D721Med (cell line): Measurements from ENCODE around the gene AZI2.

Source experiments
- DNase-seq: peaks from one replicate; pipeline ENCODE4 v3.0.0; 2011; ENCODE audit warnings: low spot score; ENCODE audit not compliant: insufficient read length
- FAIRE-seq: peaks from 2 replicates; lab custom pipeline; 2011; peaks lifted over from hg19 to GRCh38; lab: Jason Lieb, UNC
- TF ChIP-seq, protein P1 (sequence below): IDR thresholded peaks from 2 replicates; pipeline ENCODE4 v1.5.1; 2012; ENCODE audit warnings: mild to moderate bottlenecking, control low read depth; ENCODE audit not compliant: insufficient read depth; ENCODE audit errors: missing control alignments

AZI2 gene

DNA sequence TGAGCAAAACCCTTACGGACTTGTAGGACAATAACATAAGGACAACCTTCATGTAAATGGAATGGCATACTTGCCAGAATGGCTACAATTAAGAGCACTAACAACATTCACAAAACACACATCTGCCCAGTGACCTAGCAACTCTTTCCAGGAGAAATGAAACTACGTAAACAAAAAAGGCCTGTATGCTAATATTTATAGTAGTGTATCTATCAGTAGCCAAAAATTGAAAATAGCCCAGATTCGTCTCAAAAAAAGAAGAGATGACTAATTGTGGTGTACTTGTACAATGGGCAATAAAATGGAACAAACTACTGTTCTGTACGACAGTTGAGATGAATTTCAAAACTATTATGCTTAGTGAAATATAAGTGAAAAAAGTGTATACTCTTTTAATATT, 68.9 kb downstream of the AZI2 start:
- TF ChIP-seq, protein P1, sequence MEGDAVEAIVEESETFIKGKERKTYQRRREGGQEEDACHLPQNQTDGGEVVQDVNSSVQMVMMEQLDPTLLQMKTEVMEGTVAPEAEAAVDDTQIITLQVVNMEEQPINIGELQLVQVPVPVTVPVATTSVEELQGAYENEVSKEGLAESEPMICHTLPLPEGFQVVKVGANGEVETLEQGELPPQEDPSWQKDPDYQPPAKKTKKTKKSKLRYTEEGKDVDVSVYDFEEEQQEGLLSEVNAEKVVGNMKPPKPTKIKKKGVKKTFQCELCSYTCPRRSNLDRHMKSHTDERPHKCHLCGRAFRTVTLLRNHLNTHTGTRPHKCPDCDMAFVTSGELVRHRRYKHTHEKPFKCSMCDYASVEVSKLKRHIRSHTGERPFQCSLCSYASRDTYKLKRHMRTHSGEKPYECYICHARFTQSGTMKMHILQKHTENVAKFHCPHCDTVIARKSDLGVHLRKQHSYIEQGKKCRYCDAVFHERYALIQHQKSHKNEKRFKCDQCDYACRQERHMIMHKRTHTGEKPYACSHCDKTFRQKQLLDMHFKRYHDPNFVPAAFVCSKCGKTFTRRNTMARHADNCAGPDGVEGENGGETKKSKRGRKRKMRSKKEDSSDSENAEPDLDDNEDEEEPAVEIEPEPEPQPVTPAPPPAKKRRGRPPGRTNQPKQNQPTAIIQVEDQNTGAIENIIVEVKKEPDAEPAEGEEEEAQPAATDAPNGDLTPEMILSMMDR: no peak
- FAIRE-seq: no peak
- no peak for DNase-seq

DNA sequence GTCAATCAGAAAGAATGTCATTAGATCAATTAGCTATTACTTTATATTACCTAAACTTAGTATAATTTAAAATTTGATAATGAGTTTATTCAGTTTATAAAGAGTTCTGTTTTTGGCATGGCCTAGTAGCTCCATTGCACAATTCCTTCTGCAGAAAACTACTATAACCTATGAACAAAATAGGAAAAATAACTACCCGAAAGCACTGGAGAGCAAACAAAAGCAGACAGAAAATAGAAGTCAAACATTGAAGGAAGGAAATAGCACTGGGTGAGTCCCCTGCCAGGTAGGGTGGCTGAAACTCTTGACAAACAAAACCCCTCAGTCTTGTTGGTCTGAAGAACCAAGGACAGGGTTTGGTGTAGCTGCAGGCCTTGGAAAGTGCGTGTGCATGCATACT, 69.7 kb downstream of the AZI2 start:
- no peak for FAIRE-seq
- TF ChIP-seq, protein P1: no peak
- DNase-seq: no peak

DNA sequence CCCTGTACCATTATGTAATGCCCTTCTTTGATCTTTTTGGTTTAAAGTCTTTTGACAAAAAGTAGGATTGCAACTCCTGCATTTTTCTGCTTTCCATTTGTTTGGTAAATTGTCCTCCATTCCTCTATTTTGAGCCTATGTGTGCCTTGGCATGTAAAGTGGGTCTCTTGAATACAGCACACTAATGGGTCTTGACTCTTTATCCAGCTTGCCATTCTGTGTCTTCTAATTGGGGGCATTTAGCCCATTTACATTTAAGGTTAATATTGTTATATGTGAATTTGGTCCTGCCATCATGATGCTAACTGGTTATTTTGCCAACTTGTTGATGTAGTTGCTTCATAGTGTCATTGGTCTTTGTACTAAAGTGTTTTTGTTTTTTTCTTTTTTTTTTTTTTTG, 74.8 kb downstream of the AZI2 start:
- TF ChIP-seq, protein P1: no peak
- DNase-seq (no peak), FAIRE-seq (no peak)
